Measurements from ENCODE around the gene DYNC1LI2.

The DYNC1LI2 gene

GRCh38 chr16:66752379-66752778 is 970 bp upstream of the DYNC1LI2 start:
- DNase-seq = no peak
- Histone ChIP-seq H3K9ac (ENCODE audit: low read length) (no peak overlapping the region), H3K4me1 (ENCODE audit: low read length) (peaks cover 33% of the 10 kb centered on the region), H3K27ac (ENCODE audit: low read length) (no peak overlapping the region), H3K36me3 (replicated peaks; ENCODE audit: insufficient read depth, low read length) (no peaks in the 10 kb centered on the region; the same call in 1 of the 2 replicates), H4K20me1 (ENCODE audit: insufficient read depth, low read length) (no peaks in the 10 kb centered on the region), H3K4me2 (ENCODE audit: low read depth, low read length) (peak overlapping the region; percentile 81), H3K27me3 (replicated peaks; ENCODE audit: insufficient read depth, low read length) (0 out of 2 replicates have a peak, but pooled peaks cover 6% of the 10 kb centered on the region), H3K9me3 (replicated peaks; ENCODE audit: insufficient read depth, low read length) (no peaks in the 10 kb centered on the region), H3F3A (ENCODE audit: insufficient read depth, low read length) (peaks cover 5% of the 10 kb centered on the region; the same call in 1 of the 2 replicates), H3K79me2 (ENCODE audit: low read length) (peaks cover 39% of the 10 kb centered on the region), H3K9me2 (replicated peaks; ENCODE audit: insufficient read depth, low read length) (no peaks in the 10 kb centered on the region), H2AFZ (ENCODE audit: low read length) (peak overlapping the region; percentile 76), H3K4me3 (ENCODE audit: low read length) (no peak overlapping the region)
- no peak for TF ChIP-seq EZH2 (optimal IDR thresholded peaks at IDR 0.05; ENCODE audit: low read depth, low read length)
- TF ChIP-seq EZH2phosphoT487 (IDR thresholded peaks at IDR 0.05; ENCODE audit: low read length) = no peak
- no peak for TF ChIP-seq CTCF (IDR thresholded peaks at IDR 0.05; ENCODE audit: low read length)

- H3K27me3 ChIP-seq (replicated peaks; ENCODE audit: insufficient read depth, low read length) = 0 out of 2 replicates have a peak, but pooled peaks cover 6% of the 10 kb centered on the region
- no peak overlapping the region; the same call in 1 of the 2 replicates for H3K9ac ChIP-seq (ENCODE audit: low read length)
- no peaks in the 10 kb centered on the region for H3K9me2 ChIP-seq (replicated peaks; ENCODE audit: insufficient read depth, low read length)
- H3F3A ChIP-seq (ENCODE audit: insufficient read depth, low read length) = peaks cover 8% of the 10 kb centered on the region; the same call in 1 of the 2 replicates
- no peak overlapping the region for H3K27ac ChIP-seq (ENCODE audit: low read length)
- H3K4me1 ChIP-seq (ENCODE audit: low read length) = peaks cover 37% of the 10 kb centered on the region
- peak overlapping the region; percentile 39; the same call in 1 of the 2 replicates for H3K4me3 ChIP-seq (ENCODE audit: low read length)
- H3K9me3 ChIP-seq (replicated peaks; ENCODE audit: insufficient read depth, low read length) = no peaks in the 10 kb centered on the region
- peaks cover 39% of the 10 kb centered on the region for H3K79me2 ChIP-seq (ENCODE audit: low read length)
- no peaks in the 10 kb centered on the region; the same call in 1 of the 2 replicates for H3K36me3 ChIP-seq (replicated peaks; ENCODE audit: insufficient read depth, low read length)
- TF ChIP-seq CTCF (IDR thresholded peaks at IDR 0.05; ENCODE audit: low read length) (no peak), EZH2 (optimal IDR thresholded peaks at IDR 0.05; ENCODE audit: low read depth, low read length) (no peak), EZH2phosphoT487 (IDR thresholded peaks at IDR 0.05; ENCODE audit: low read length) (no peak)
- H2AFZ ChIP-seq (ENCODE audit: low read length) = peak overlapping the region; percentile 76
- peak overlapping the region; percentile 81 for H3K4me2 ChIP-seq (ENCODE audit: low read depth, low read length)
- no peaks in the 10 kb centered on the region for H4K20me1 ChIP-seq (ENCODE audit: insufficient read depth, low read length)
- no peak for DNase-seq
These were observed 548 bp upstream of the DYNC1LI2 start for GRCh38 chr16:66751992-66752322.

GRCh38 chr16:66751053-66751302 is 431 bp downstream of the DYNC1LI2 start:
- no peaks in the 10 kb centered on the region for H3K9me3 ChIP-seq (replicated peaks; ENCODE audit: insufficient read depth, low read length)
- H3K79me2 ChIP-seq (ENCODE audit: low read length) = peaks cover 47% of the 10 kb centered on the region
- no peaks in the 10 kb centered on the region for H4K20me1 ChIP-seq (ENCODE audit: insufficient read depth, low read length)
- peak overlapping the region; percentile 82 for H3K4me3 ChIP-seq (ENCODE audit: low read length)
- TF ChIP-seq EZH2 (optimal IDR thresholded peaks at IDR 0.05; ENCODE audit: low read depth, low read length) (no peak), CTCF (IDR thresholded peaks at IDR 0.05; ENCODE audit: low read length) (no peak), EZH2phosphoT487 (IDR thresholded peaks at IDR 0.05; ENCODE audit: low read length) (no peak)
- peak overlapping the region; percentile 84 for H3K9ac ChIP-seq (ENCODE audit: low read length)
- H3K27me3 ChIP-seq (replicated peaks; ENCODE audit: insufficient read depth, low read length) = 0 out of 2 replicates have a peak, but pooled peaks cover 6% of the 10 kb centered on the region
- H3K9me2 ChIP-seq (replicated peaks; ENCODE audit: insufficient read depth, low read length) = no peaks in the 10 kb centered on the region
- peak overlapping the region; percentile 22; the same call in 1 of the 2 replicates for H3K27ac ChIP-seq (ENCODE audit: low read length)
- H3F3A ChIP-seq (ENCODE audit: insufficient read depth, low read length) = peaks cover 18% of the 10 kb centered on the region; the same call in 1 of the 2 replicates
- H2AFZ ChIP-seq (ENCODE audit: low read length) = peak overlapping the region; percentile 66
- peak overlapping the region; percentile 92 for H3K4me2 ChIP-seq (ENCODE audit: low read depth, low read length)
- DNase-seq = no peak
- peaks cover 47% of the 10 kb centered on the region for H3K4me1 ChIP-seq (ENCODE audit: low read length)
- peaks cover 3% of the 10 kb centered on the region for H3K36me3 ChIP-seq (replicated peaks; ENCODE audit: insufficient read depth, low read length)

Measured in MM.1S (cell line).